ENCODE results near the gene NOS2.
A peak's percentile ranks its signal among the peaks of the same experiment; 100 is the strongest.
"Not testable (repeated sequence)": the region's sequence is repeated elsewhere in the genome, so short reads cannot be mapped to it uniquely, and the experiment has no call there.

NOS2 gene

GRCh38 chr17:27783440-27784350, 16.6 kb downstream of the NOS2 start:
- DNase-seq, result no peak

GRCh38 chr17:27782791-27783206, 17.5 kb downstream of the NOS2 start:
- no peak for DNase-seq

- DNase-seq, result no peak
Observed at GRCh38 chr17:27780828-27781404, 19.4 kb downstream of the NOS2 start.

- DNase-seq, result no peak
Observed at GRCh38 chr17:27780092-27780827, 20.1 kb downstream of the NOS2 start.

GRCh38 chr17:27778183-27778582, 22.1 kb downstream of the NOS2 start:
- peak; percentile 47 for DNase-seq

GRCh38 chr17:27776882-27777624, 23.3 kb downstream of the NOS2 start:
- no peak for DNase-seq

GRCh38 chr17:27771586-27771985, 28.7 kb downstream of the NOS2 start:
- DNase-seq, result no peak

GRCh38 chr17:27770877-27771276, 29.5 kb downstream of the NOS2 start:
- no peak for DNase-seq

- no peak for DNase-seq
Observed at GRCh38 chr17:27768858-27769410, 31.4 kb downstream of the NOS2 start.

- DNase-seq, result no peak
Observed at GRCh38 chr17:27766438-27766837, 33.9 kb downstream of the NOS2 start.

GRCh38 chr17:27765353-27765752, 35.0 kb downstream of the NOS2 start:
- no peak for DNase-seq

- no peak for DNase-seq
Observed at GRCh38 chr17:27764589-27764988, 35.7 kb downstream of the NOS2 start.

- peak; percentile 68 for DNase-seq
Observed at GRCh38 chr17:27762527-27763305, 37.6 kb downstream of the NOS2 start.

GRCh38 chr17:27760931-27761330, 39.4 kb downstream of the NOS2 start:
- not testable (repeated sequence) for DNase-seq

- peak; percentile 71 for DNase-seq
Observed at GRCh38 chr17:27760069-27760885, 40.1 kb downstream of the NOS2 start.

GRCh38 chr17:27759528-27759927, 40.8 kb downstream of the NOS2 start:
- no peak for DNase-seq

- peak; percentile 77 for DNase-seq
Observed at GRCh38 chr17:27756467-27757371, 43.6 kb downstream of the NOS2 start.

GRCh38 chr17:27755706-27756466, 44.4 kb downstream of the NOS2 start:
- DNase-seq, result no peak

- DNase-seq, result no peak
Observed at GRCh38 chr17:27754549-27754948, 45.8 kb downstream of the NOS2 start.
